Testis (tissue), 3 donors: ENCODE measurements around the gene ZDHHC19. TPM values are rescaled to one million over a fixed set of nuclear protein-coding genes. Genes with fewer than 3 reads are reported as not detected.
"Not testable (repeated sequence)": the region's sequence is repeated elsewhere in the genome, so short reads cannot be mapped to it uniquely, and the experiment has no call there.

ENCODE experiments used
- DNase-seq: peaks from one replicate; pipeline ENCODE4 v3.0.0-alpha.2; 2019
- H3K27ac ChIP-seq, 2 donors: fragments of 200-600 bp; sonication (generic); one replicate each; pipeline ENCODE4 v1.5.1; 2019
- H3K27me3 ChIP-seq: fragments of 200-600 bp; sonication (generic); one replicate; pipeline ENCODE4 v1.5.1; 2019
- H3K36me3 ChIP-seq: fragments of 200-600 bp; sonication (generic); one replicate; pipeline ENCODE4 v1.5.1; 2017; ENCODE audit warnings: low read depth; ENCODE audit errors: missing control alignments
- H3K4me1 ChIP-seq: fragments of 200-600 bp; sonication (generic); one replicate; pipeline ENCODE4 v1.5.1; 2019
- H3K4me3 ChIP-seq, 2 donors: fragments of 200-600 bp; sonication (generic); one replicate each; pipeline ENCODE4 v1.5.1; 2017 to 2019
- H3K9me3 ChIP-seq: fragments of 200-600 bp; sonication (generic); one replicate; pipeline ENCODE4 v1.5.1; 2017
- CTCF ChIP-seq, 3 experiments: fragments of 450-650 bp in 2 of 3; fragments of 200-600 bp in 1 of 3; sonication (generic) in 1 of 3; IDR thresholded peaks; one replicate each; pipeline ENCODE4 v1.5.1; 2016 to 2019; ENCODE audit warnings: antibody characterized with exemption in 3 of 3, mild to moderate bottlenecking in 2 of 3, moderate library complexity in 1 of 3
- POLR2A ChIP-seq: fragments of 450-650 bp; IDR thresholded peaks from one replicate; pipeline ENCODE4 v1.6.1; 2017; ENCODE audit warnings: antibody characterized with exemption, mild to moderate bottlenecking, moderate library complexity
- WGBS, 2 donors: methylation state at CpG; one replicate each; pipeline ENCODE4 v1.1.5; 2018; 5-methylcytosine and 5-hydroxymethylcytosine counted together
- intact Hi-C: fragments of 100-400 bp; cut with DNase I; formaldehyde crosslinking; loops from one replicate; pipeline ENCODE4 v1.15.1; 2023; ENCODE audit warnings: low total_unique reads
- polyA plus RNA-seq: library from polyadenylated mRNA; stranded (reverse); fragments of 350-450 nt; fragmentation: Illumina TruSeq; extraction: RNeasy Lipid Tissue Mini Kit (QIAGEN cat#74804); gene quantifications from one replicate; pipeline ENCODE4 v1.2.3, GENCODE V29; 2014; ENCODE audit warnings: low read depth, low replicate concordance; ENCODE audit not compliant: insufficient read depth
- total RNA-seq, 2 donors: library from RNA; depleted of rRNA; stranded (reverse); fragments of >200 nt; gene quantifications; one replicate each; pipeline ENCODE4 v1.2.3, GENCODE V29; 2016

The ZDHHC19 gene
- total and polyA plus RNA-seq, 3 donors from 2014 or later, result 12.7 to 112 (median 55.0) TPM

- H3K4me1 ChIP-seq, result peaks cover 17% of the 10 kb centered on the region
- intact Hi-C loops, result no loop called here
- no peak for TF ChIP-seq POLR2A
- no peak for TF ChIP-seq CTCF (IDR thresholded peaks at IDR 0.05)
- no peaks in the 10 kb centered on the region for H3K27me3 ChIP-seq
- no peaks in the 10 kb centered on the region for H3K36me3 ChIP-seq
- no peaks in the 10 kb centered on the region for H3K9me3 ChIP-seq
- WGBS, 2 donors, result 19 to 24% methylated on average over 11 to 30 of the region's 70 CpGs
- peak overlapping the region; percentile 43 to 58 for H3K4me3 ChIP-seq
- DNase-seq, result no peak
- no peak overlapping the region for H3K27ac ChIP-seq
Observed at GRCh38 chr3:196207159-196207832, 3.9 kb downstream of the ZDHHC19 start.

DNA sequence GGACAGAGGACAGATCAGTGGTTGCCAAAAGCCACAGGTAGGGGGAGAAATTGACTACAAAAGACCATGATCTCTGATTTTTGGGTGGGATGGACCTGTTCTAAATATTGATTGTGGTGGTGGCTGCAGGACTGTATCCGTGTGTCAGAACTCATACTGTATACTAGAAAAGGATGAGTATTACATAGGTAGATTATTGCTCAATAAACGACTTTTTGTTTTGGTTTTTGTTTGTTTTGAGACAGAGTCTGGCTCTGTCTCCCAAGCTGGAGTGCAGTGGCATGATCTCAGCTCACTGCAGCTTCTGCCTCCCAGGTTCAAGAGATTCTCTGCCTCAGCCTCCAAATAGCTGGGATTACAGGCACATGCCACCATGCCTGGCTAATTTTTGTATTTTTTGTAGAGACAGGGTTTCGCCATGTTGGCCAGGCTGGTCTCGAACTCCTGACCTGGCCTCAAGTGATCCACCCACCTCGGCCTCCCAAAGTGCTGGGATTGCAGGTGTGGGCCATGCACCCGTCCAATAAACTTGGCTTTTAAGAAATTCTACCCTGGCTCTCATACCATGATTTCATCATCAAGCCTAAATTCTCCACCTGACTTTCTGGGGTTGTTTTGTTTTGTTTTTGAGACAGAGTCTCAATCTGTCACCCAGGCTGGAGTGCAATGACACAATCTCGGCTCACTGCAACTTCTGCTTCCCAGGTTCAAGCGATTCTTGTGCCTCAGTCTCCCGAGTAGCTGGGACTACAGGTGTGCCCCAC, 5.6 kb downstream of the ZDHHC19 start:
- H3K27ac ChIP-seq, intact Hi-C loops, H3K27me3 ChIP-seq, H3K4me1 ChIP-seq, H3K9me3 ChIP-seq, DNase-seq, H3K36me3 ChIP-seq, H3K4me3 ChIP-seq: not testable (repeated sequence)
- WGBS, 2 donors, result 87 to 91% methylated on average over 9 of the region's 9 CpGs

DNA sequence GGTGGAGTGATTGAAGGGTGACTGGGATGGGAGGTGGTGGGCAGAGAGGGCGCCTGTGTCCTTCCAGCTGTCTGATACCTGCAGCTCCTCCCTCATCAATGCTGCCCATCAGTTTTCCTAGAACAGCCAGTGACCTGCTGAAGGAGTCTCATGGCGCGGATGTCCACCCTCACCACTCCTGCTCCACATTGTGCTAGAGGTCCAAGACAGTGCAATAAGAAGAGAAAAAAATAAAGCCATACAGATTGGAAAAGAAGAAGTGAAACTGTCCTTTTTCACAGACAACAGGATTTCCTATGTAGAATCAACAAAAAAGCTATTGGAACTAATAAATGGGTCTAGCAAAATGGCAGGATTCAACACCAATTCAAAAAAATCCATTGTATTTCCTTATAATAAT, 7.4 kb downstream of the ZDHHC19 start:
- WGBS, 2 donors, result 83 to 99% methylated on average over 3 of the region's 3 CpGs
- TF ChIP-seq POLR2A, result no peak
- no peak for TF ChIP-seq CTCF (IDR thresholded peaks at IDR 0.05)
- Histone ChIP-seq H3K4me1 (peaks cover 7% of the 10 kb centered on the region), H3K4me3 (no peak overlapping the region), H3K9me3 (no peaks in the 10 kb centered on the region), H3K27ac (no peak overlapping the region), H3K36me3 (no peaks in the 10 kb centered on the region), H3K27me3 (no peaks in the 10 kb centered on the region)
- no peak for DNase-seq
- intact Hi-C loops, result no loop called here

DNA sequence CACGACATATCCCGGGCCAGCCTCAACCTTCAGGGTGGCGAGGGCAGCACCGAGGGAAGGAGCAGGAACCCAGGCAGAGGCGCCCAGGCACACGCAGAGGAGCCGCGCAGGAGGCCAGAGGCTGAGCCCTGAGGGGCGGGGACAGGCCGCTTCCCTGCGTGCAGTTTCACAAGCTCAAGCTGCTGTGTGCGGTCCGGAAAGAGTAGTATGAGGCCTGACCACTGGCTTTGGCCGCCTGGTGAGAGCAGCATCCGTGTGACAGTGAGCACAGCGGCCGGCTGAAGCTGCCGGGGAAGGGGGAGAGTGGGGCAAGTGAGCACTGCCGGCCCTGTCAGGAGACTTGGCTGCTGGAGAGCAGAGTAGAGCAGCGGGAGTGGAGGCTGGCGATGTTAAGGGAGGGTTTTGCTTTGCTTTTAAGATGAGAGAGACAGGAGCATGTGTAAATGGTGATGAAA, 8.7 kb downstream of the ZDHHC19 start:
- no peak overlapping the region for H3K4me3 ChIP-seq
- peak overlapping the region; percentile 66 to 80 for H3K27ac ChIP-seq

More for the DNA sequence above, 8.7 kb downstream of the ZDHHC19 start:
- H3K9me3 ChIP-seq, result no peaks in the 10 kb centered on the region
- peaks cover 20% of the 10 kb centered on the region for H3K4me1 ChIP-seq
- intact Hi-C loops, result no loop called here
- DNase-seq, result peak; percentile 73
- no peaks in the 10 kb centered on the region for H3K27me3 ChIP-seq
- TF ChIP-seq CTCF (IDR thresholded peaks at IDR 0.05), result no peak
- no peak for TF ChIP-seq POLR2A
- no peaks in the 10 kb centered on the region for H3K36me3 ChIP-seq
- 46 to 49% methylated on average over 21 of the region's 21 CpGs for WGBS, 2 donors
